ENCODE data around the gene CENPF. TPM values are rescaled to one million over a fixed set of nuclear protein-coding genes. Genes with fewer than 3 reads are reported as not detected.
A peak's percentile ranks its signal among the peaks of the same experiment; 100 is the strongest.
"Not testable (repeated sequence)": the region's sequence is repeated elsewhere in the genome, so short reads cannot be mapped to it uniquely, and the experiment has no call there.

The CENPF gene
- total RNA-seq, 1 donor from 2014 or later, result 20.8 TPM

DNA sequence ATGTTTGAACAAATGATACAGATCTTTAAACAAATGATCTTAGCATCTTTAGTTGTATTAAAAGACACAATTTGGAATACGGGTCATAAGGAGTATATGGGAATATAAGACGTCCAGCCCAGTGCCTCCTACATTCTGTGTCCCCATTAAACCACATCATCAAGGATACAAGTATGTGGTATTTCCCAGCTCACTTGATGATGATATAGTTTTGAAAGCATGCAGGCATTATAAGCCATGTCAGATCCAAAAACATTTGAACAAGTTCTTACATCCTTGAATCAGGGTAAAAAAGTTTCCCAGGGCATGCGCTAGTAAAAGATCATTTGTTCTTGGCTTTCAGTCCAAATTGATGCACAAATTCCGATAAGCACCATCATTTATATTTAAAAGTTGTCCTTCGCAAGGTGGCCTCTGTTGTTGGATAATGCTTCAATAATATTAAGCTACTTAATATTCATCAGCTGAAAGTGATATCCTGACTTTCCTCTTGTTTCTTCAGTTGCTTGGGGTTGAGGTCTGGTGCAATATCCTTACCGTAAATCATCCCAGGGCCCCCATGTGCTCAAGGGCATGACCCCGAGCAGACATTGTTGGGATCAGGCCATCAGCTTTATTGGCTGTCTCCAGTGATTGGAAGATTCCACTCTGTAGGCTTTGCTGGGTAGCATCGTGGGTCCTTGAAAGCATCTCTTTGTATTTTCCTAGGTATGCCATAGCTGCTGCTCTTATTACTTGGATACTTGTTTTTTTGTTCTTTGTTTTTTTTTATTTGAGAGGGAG is 61.8 kb downstream of the CENPF start:
- Mint-ChIP-seq H3K27me3 (ENCODE audit: unreplicated experiment) (no peaks in the 10 kb centered on the region), H3K27ac (ENCODE audit: unreplicated experiment) (no peak overlapping the region), H3K36me3 (ENCODE audit: low read depth, unreplicated experiment) (no peaks in the 10 kb centered on the region), H3K4me3 (ENCODE audit: unreplicated experiment) (no peak overlapping the region), H3K4me1 (ENCODE audit: unreplicated experiment) (no peaks in the 10 kb centered on the region), H3K9me3 (ENCODE audit: unreplicated experiment) (no peaks in the 10 kb centered on the region)
- DNase-seq (ENCODE audit: low spot score), result no peak
- TF ChIP-seq, protein P1, sequence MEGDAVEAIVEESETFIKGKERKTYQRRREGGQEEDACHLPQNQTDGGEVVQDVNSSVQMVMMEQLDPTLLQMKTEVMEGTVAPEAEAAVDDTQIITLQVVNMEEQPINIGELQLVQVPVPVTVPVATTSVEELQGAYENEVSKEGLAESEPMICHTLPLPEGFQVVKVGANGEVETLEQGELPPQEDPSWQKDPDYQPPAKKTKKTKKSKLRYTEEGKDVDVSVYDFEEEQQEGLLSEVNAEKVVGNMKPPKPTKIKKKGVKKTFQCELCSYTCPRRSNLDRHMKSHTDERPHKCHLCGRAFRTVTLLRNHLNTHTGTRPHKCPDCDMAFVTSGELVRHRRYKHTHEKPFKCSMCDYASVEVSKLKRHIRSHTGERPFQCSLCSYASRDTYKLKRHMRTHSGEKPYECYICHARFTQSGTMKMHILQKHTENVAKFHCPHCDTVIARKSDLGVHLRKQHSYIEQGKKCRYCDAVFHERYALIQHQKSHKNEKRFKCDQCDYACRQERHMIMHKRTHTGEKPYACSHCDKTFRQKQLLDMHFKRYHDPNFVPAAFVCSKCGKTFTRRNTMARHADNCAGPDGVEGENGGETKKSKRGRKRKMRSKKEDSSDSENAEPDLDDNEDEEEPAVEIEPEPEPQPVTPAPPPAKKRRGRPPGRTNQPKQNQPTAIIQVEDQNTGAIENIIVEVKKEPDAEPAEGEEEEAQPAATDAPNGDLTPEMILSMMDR (IDR thresholded peaks at IDR 0.05; ENCODE audit: unreplicated experiment), result no peak

DNA sequence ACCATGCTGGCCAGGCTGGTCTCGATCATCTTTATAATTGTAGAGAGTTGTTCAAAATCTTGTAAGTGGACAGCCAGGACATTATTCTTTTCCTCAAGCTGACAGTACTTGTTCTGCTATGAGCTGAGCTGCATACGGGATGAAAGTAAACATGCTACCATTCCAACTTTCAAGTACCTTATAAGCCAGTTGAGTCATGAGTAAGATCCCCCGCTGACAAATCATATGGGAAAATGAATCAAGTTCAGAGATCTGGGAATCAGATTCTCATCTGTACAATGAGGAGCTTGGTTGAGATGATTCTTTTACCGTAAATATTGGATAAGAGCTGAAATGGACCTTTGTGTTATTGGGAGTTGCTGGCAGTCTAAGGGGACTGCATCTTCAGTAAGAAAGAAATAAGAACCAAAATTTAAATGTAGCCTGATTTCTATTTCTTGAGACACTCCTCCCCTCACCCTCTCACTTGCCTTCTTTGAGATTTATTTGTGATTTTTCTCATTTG is 62.7 kb downstream of the CENPF start:
- no peak overlapping the region for H3K4me3 Mint-ChIP-seq (ENCODE audit: unreplicated experiment)
- TF ChIP-seq, protein P1 (IDR thresholded peaks at IDR 0.05; ENCODE audit: unreplicated experiment), result no peak
- H3K4me1 Mint-ChIP-seq (ENCODE audit: unreplicated experiment), result no peaks in the 10 kb centered on the region
- H3K36me3 Mint-ChIP-seq (ENCODE audit: low read depth, unreplicated experiment), result no peaks in the 10 kb centered on the region
- H3K27ac Mint-ChIP-seq (ENCODE audit: unreplicated experiment), result no peak overlapping the region
- H3K27me3 Mint-ChIP-seq (ENCODE audit: unreplicated experiment), result no peaks in the 10 kb centered on the region
- H3K9me3 Mint-ChIP-seq (ENCODE audit: unreplicated experiment), result no peaks in the 10 kb centered on the region
- no peak for DNase-seq (ENCODE audit: low spot score)

- H3K9me3 Mint-ChIP-seq (ENCODE audit: unreplicated experiment), result no peaks in the 10 kb centered on the region
- TF ChIP-seq, protein P1 (IDR thresholded peaks at IDR 0.05; ENCODE audit: unreplicated experiment), result no peak
- DNase-seq (ENCODE audit: low spot score), result no peak
- H3K27me3 Mint-ChIP-seq (ENCODE audit: unreplicated experiment), result no peaks in the 10 kb centered on the region
- H3K27ac Mint-ChIP-seq (ENCODE audit: unreplicated experiment), result no peak overlapping the region
- H3K4me1 Mint-ChIP-seq (ENCODE audit: unreplicated experiment), result no peaks in the 10 kb centered on the region
- H3K36me3 Mint-ChIP-seq (ENCODE audit: low read depth, unreplicated experiment), result no peaks in the 10 kb centered on the region
- H3K4me3 Mint-ChIP-seq (ENCODE audit: unreplicated experiment), result no peak overlapping the region
Measured at GRCh38 chr1:214666674-214667073, 63.7 kb downstream of the CENPF start.

DNA sequence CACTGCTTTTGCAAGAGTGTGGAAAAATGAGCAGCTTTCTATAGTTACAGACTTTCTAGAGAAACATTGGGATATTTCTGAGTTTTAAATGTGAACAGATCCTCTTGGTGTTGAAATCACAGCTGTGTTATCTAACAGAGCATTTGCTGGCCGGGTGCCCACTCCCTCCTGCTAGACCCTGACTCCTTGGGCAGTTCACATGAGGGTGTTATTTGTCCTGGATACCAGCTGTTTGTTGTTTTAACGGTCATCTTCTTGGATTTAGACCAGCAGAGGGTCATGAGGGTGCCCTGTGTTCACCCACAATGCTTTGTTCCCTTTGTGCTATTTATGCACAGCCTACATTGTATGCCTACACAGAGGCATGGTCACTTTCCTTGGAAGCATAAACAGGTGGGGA is 67.1 kb downstream of the CENPF start:
- H3K36me3 Mint-ChIP-seq (ENCODE audit: low read depth, unreplicated experiment), result peaks cover 15% of the 10 kb centered on the region
- H3K27me3 Mint-ChIP-seq (ENCODE audit: unreplicated experiment), result no peaks in the 10 kb centered on the region
- H3K9me3 Mint-ChIP-seq (ENCODE audit: unreplicated experiment), result no peaks in the 10 kb centered on the region
- no peaks in the 10 kb centered on the region for H3K4me1 Mint-ChIP-seq (ENCODE audit: unreplicated experiment)
- no peak for DNase-seq (ENCODE audit: low spot score)
- no peak overlapping the region for H3K4me3 Mint-ChIP-seq (ENCODE audit: unreplicated experiment)
- no peak overlapping the region for H3K27ac Mint-ChIP-seq (ENCODE audit: unreplicated experiment)
- TF ChIP-seq, protein P1 (IDR thresholded peaks at IDR 0.05; ENCODE audit: unreplicated experiment), result no peak

GRCh38 chr1:214673029-214673428 is 70.0 kb downstream of the CENPF start:
- H3K27ac Mint-ChIP-seq (ENCODE audit: unreplicated experiment); H3K9me3 Mint-ChIP-seq (ENCODE audit: unreplicated experiment); H3K4me1 Mint-ChIP-seq (ENCODE audit: unreplicated experiment); H3K27me3 Mint-ChIP-seq (ENCODE audit: unreplicated experiment); DNase-seq (ENCODE audit: low spot score): not testable (repeated sequence)
- Mint-ChIP-seq H3K36me3 (ENCODE audit: low read depth, unreplicated experiment) (peaks cover 15% of the 10 kb centered on the region), H3K4me3 (ENCODE audit: unreplicated experiment) (peak overlapping the region; percentile 59)
